CD4-positive, alpha-beta T cell treated with Interleukin-15 for 1 hour (primary cell): ENCODE data around the gene MFAP3L.
"Not testable (repeated sequence)": the region's sequence is repeated elsewhere in the genome, so short reads cannot be mapped to it uniquely, and the experiment has no call there.

Source experiments
- DNase-seq: peaks from one replicate; pipeline ENCODE4 v3.0.0-alpha.2; 2020

MFAP3L gene

GRCh38 chr4:169986369-169986768 is 39.8 kb downstream of the MFAP3L start:
- no peak for DNase-seq

GRCh38 chr4:169985881-169986280 is 40.3 kb downstream of the MFAP3L start:
- no peak for DNase-seq

GRCh38 chr4:169984745-169985144 is 41.5 kb downstream of the MFAP3L start:
- no peak for DNase-seq

- no peak for DNase-seq
Measured at GRCh38 chr4:169984173-169984572, 42.0 kb downstream of the MFAP3L start.

- no peak for DNase-seq
Measured at GRCh38 chr4:169976951-169977350, 49.2 kb downstream of the MFAP3L start.

- no peak for DNase-seq
Measured at GRCh38 chr4:169975838-169976796, 50.1 kb downstream of the MFAP3L start.

- DNase-seq: no peak
Measured at GRCh38 chr4:169975131-169975837, 50.9 kb downstream of the MFAP3L start.

- DNase-seq: no peak
Measured at GRCh38 chr4:169971456-169972015, 54.7 kb downstream of the MFAP3L start.

- no peak for DNase-seq
Measured at GRCh38 chr4:169968999-169969398, 57.2 kb downstream of the MFAP3L start.

- DNase-seq: no peak
Measured at GRCh38 chr4:169963998-169964397, 62.2 kb downstream of the MFAP3L start.

GRCh38 chr4:169959254-169959653 is 66.9 kb downstream of the MFAP3L start:
- DNase-seq: no peak

GRCh38 chr4:169958629-169959028 is 67.6 kb downstream of the MFAP3L start:
- no peak for DNase-seq

GRCh38 chr4:169957785-169958184 is 68.4 kb downstream of the MFAP3L start:
- DNase-seq: no peak

GRCh38 chr4:169956091-169956843 is 69.9 kb downstream of the MFAP3L start:
- DNase-seq: no peak

- no peak for DNase-seq
Measured at GRCh38 chr4:169955521-169955920, 70.7 kb downstream of the MFAP3L start.

- DNase-seq: no peak
Measured at GRCh38 chr4:169952236-169953002, 73.8 kb downstream of the MFAP3L start.

GRCh38 chr4:169948271-169948670 is 77.9 kb downstream of the MFAP3L start:
- no peak for DNase-seq

- no peak for DNase-seq
Measured at GRCh38 chr4:169945636-169946035, 80.6 kb downstream of the MFAP3L start.

- not testable (repeated sequence) for DNase-seq
Measured at GRCh38 chr4:169943601-169944000, 82.6 kb downstream of the MFAP3L start.

GRCh38 chr4:169941141-169941540 is 85.1 kb downstream of the MFAP3L start:
- DNase-seq: no peak

- DNase-seq: no peak
Measured at GRCh38 chr4:169940460-169940859, 85.7 kb downstream of the MFAP3L start.
